ENCODE results near the gene FAM161A.
"Not testable (repeated sequence)": the region's sequence is repeated elsewhere in the genome, so short reads cannot be mapped to it uniquely, and the experiment has no call there.

FAM161A gene

DNA sequence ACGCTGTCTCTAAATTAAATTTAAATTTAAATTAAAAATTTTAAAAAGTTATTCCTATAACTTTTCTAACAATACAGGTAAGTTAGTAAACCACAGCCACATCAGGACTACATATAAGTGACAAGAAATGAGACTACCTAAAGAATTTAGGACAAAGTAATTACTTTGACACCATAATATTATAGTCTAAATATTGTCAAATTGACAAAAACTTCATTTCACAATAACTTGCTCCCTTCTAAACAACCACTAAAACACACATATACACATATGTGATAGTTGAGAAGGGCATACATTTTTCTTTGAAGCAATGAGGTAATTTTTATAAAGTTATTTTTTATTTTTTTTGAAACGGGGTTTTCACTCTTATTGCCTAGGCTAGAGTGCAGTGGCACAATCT, 31.6 kb downstream of the FAM161A start:
- ATAC-seq (replicated peaks; ENCODE audit: extremely low read depth, poor library complexity, severe bottlenecking) (no peak), DNase-seq (ENCODE audit: low spot score in 2 of 2) (no peak)
- H3K9me3 Mint-ChIP-seq = no peaks in the 10 kb centered on the region
- H3K27ac Mint-ChIP-seq (ENCODE audit: low read depth) = no peak overlapping the region
- no peaks in the 10 kb centered on the region for H3K4me1 Mint-ChIP-seq
- H3K36me3 Mint-ChIP-seq (ENCODE audit: insufficient read depth) = no peaks in the 10 kb centered on the region
- no peak overlapping the region for H3K4me3 Mint-ChIP-seq
- H3K27me3 Mint-ChIP-seq = peaks cover 8% of the 10 kb centered on the region

DNA sequence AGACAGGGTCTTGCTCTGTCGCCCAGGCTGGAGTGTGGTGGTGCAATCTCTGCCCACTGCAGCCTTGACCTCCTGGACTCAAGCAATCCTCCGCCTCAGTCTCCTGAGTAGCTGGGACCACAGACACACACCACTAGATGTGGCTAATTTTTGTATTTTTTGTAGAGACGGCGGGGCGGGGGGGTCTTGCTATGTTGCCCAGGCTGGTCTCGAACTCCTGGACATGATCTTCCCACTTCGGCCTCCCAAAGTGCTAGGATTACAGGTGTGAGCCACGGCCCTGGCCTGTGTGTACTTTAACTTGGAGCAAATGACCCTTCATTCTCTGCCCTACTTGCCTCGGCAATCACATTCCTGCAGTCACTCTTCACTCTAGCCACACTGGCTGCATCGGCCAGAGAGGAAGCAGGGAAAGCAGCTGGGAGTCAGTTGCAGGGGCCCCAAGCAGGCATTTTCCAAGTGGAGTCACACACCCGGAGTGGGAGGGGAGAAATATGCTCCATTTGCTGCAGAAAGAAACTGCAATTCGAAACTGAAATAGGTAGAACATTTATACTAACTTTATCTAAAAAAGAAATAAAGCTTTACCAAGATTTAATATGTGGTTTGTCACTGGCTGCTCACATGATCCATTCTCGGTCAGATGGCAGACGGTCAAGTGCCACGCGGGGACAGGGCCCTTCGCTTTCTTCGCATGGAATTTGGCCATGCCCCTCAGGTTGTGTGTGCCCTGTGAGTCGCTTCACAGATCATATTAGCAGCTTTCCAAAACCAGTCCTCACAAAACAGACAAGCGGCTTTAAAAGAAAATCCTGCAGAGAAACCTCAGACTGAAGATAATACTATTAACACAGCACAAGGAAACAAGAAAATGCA, 37.1 kb downstream of the FAM161A start:
- ATAC-seq (replicated peaks; ENCODE audit: extremely low read depth, poor library complexity, severe bottlenecking) (no peak), DNase-seq (ENCODE audit: low spot score in 2 of 2) (no peak)
- Mint-ChIP-seq H3K4me3 (no peak overlapping the region), H3K4me1 (no peaks in the 10 kb centered on the region), H3K27ac (ENCODE audit: low read depth) (no peak overlapping the region), H3K27me3 (peaks cover 36% of the 10 kb centered on the region), H3K9me3 (no peaks in the 10 kb centered on the region), H3K36me3 (ENCODE audit: insufficient read depth) (no peaks in the 10 kb centered on the region)

DNA sequence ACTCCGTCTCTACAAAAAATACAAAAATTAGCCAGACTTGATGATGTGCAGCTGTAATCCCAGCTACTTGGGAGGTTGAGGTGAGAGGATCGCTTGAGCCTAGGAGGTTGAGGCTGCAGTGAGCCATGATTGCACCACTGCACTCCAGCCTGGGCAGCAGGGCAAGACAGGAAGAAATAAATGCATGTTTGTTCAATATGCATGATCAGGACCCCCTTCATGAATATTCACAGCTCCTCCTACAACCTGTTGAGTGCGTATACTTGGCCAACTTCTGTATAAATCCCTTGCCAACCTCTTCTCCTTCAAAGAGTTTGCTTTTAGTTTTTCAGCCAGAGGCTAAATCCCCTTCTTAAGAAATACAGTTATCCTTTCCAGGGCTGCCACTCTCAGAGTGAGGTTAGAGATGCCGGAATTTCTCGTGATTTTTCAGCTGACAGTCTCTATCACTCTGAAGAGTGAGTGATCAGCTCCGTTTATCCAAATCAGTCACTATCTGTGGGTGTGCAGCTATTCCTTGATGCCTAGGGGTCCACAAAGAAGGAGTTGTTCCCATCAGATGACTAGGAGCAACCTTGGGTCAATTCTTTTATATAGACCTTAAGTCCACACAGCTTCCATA, 39.2 kb downstream of the FAM161A start:
- no peaks in the 10 kb centered on the region for H3K4me1 Mint-ChIP-seq

DNA sequence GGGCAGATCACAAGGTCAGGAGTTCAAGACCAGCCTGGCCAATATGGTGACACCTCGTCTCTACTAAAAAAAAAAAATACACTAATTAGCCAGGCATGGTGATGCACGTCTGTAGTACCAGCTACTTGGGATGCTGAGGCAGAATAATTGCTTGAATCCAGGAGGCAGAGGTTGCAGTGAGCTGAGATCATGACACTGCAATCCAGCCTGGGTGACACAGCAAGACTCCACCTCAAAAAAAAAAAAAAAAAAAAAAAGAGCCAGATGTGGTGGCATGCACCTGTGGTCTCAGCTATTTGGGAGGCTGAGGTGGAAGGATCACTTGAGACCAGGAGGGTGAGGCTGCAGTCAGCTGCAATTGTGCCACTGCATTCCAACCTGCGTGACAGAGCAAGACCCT, 40.5 kb downstream of the FAM161A start:
- H3K36me3 Mint-ChIP-seq (ENCODE audit: insufficient read depth); H3K9me3 Mint-ChIP-seq; H3K27ac Mint-ChIP-seq (ENCODE audit: low read depth); DNase-seq (ENCODE audit: low spot score in 2 of 2); H3K4me1 Mint-ChIP-seq; H3K4me3 Mint-ChIP-seq; ATAC-seq (replicated peaks; ENCODE audit: extremely low read depth, poor library complexity, severe bottlenecking): not testable (repeated sequence)
- H3K27me3 Mint-ChIP-seq = peaks cover 39% of the 10 kb centered on the region

More for the DNA sequence above, 39.2 kb downstream of the FAM161A start:
- Mint-ChIP-seq H3K36me3 (ENCODE audit: insufficient read depth) (no peaks in the 10 kb centered on the region), H3K27me3 (peaks cover 36% of the 10 kb centered on the region), H3K27ac (ENCODE audit: low read depth) (no peak overlapping the region), H3K4me3 (no peak overlapping the region), H3K9me3 (no peaks in the 10 kb centered on the region)
- DNase-seq (ENCODE audit: low spot score in 2 of 2) (no peak), ATAC-seq (replicated peaks; ENCODE audit: extremely low read depth, poor library complexity, severe bottlenecking) (no peak)

DNA sequence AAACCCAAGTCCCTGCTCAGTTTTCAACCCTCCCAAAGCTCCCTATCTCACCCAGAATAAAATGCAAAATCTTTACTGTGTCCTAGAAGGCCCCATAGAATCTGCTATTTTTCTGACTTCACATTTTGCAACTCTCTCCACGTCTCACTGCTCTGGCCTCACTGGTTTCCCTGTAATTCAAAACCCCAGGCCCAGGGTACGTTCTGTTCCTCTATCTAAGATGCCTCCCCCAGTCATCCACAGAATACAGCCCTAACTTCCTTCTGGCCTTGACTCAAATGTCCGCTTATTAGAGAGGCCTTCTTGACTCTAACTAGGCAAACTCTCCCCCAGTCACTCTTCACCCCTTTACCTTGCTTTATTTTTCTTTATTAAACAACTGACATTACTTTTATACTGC, 42.0 kb downstream of the FAM161A start:
- Mint-ChIP-seq H3K27me3 (peaks cover 39% of the 10 kb centered on the region), H3K4me1 (no peaks in the 10 kb centered on the region), H3K9me3 (no peaks in the 10 kb centered on the region), H3K4me3 (no peak overlapping the region), H3K36me3 (ENCODE audit: insufficient read depth) (no peaks in the 10 kb centered on the region), H3K27ac (ENCODE audit: low read depth) (no peak overlapping the region)
- DNase-seq (ENCODE audit: low spot score in 2 of 2) (no peak), ATAC-seq (replicated peaks; ENCODE audit: extremely low read depth, poor library complexity, severe bottlenecking) (no peak)

DNA sequence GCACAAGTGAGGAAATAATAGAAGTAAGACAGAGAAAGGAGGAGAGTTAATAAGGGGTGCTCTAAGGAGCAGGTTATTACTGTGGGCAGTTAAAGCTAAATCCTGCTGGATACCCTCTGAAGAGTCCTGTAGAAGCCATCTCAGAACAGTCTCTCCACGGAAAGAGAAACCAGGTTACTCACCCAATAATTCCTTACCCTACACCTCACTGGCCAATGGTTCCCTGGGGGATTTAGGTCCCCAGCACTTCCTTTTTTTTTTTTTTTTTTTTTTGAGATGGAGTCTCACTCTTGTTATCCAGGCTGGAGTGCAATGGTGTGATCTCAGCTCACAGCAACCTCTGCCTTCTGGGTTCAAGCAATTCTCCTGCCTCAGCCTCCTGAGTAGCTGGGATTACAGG, 43.7 kb downstream of the FAM161A start:
- H3K27ac Mint-ChIP-seq (ENCODE audit: low read depth); ATAC-seq (replicated peaks; ENCODE audit: extremely low read depth, poor library complexity, severe bottlenecking); H3K4me3 Mint-ChIP-seq: not testable (repeated sequence)

DNA sequence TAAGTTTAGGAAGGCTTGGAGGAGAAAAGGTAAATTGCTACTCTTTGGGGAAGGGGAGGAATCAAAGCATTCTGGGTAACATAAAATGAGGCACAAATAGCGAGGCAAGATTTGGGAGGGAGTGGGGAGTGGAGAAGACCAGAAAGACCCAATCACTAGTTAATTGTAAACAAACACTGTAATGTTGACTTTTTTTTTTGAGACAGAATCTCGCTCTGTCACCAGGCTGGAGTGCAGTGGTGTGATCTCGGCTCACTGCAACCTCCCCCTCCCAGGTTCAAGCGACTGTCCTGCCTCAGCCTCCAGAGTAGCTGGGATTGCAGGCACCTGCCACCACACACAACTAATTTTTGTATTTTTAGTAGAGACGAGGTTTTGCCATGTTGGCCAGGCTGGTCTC, 45.2 kb downstream of the FAM161A start:
- DNase-seq (ENCODE audit: low spot score in 2 of 2); ATAC-seq (replicated peaks; ENCODE audit: extremely low read depth, poor library complexity, severe bottlenecking); H3K4me3 Mint-ChIP-seq; H3K27ac Mint-ChIP-seq (ENCODE audit: low read depth); H3K36me3 Mint-ChIP-seq (ENCODE audit: insufficient read depth); H3K9me3 Mint-ChIP-seq; H3K4me1 Mint-ChIP-seq: not testable (repeated sequence)
- peaks cover 11% of the 10 kb centered on the region for H3K27me3 Mint-ChIP-seq

More for the DNA sequence above, 43.7 kb downstream of the FAM161A start:
- H3K4me1 Mint-ChIP-seq; H3K9me3 Mint-ChIP-seq; DNase-seq (ENCODE audit: low spot score in 2 of 2); H3K36me3 Mint-ChIP-seq (ENCODE audit: insufficient read depth): not testable (repeated sequence)
- H3K27me3 Mint-ChIP-seq = peaks cover 23% of the 10 kb centered on the region

DNA sequence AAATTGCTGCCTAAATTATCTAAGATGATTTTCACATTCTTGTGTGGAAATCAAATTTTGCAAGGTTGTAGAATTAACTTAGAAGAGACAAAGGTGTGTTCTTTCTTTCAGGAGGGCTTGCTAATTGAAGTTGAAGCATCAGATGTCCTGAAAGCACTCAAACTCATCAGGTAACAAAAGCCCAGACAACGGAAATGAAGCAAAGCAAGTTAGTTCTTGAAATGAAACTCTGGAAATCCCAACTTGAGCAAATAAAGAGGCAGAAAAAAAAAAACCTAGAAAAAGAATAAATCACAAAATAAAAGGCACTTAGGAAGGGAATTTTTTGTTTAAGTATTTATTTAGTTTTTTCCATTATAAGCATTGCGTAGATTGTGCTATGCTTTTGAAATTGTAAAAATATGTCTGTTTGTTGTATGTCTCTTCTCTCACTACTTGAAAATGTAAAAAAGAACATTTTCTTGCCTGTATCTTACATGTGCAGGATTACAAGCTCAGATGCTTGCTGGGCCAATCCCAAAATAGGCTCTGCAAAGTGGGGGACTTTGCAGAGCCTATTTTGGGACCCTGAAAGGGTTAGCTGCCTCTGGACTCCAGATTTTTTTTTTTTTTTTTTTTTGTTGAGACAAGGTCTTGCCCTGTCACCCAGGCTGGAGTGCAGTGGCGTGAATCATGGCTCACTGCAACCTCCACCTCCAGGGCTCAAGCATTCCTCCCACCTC, 46.7 kb downstream of the FAM161A start:
- no peaks in the 10 kb centered on the region for H3K9me3 Mint-ChIP-seq
- no peak overlapping the region for H3K4me3 Mint-ChIP-seq
- no peak for ATAC-seq (replicated peaks; ENCODE audit: extremely low read depth, poor library complexity, severe bottlenecking)
- H3K27me3 Mint-ChIP-seq = peaks cover 11% of the 10 kb centered on the region
- no peak overlapping the region for H3K27ac Mint-ChIP-seq (ENCODE audit: low read depth)
- no peak for DNase-seq (ENCODE audit: low spot score in 2 of 2)
- H3K36me3 Mint-ChIP-seq (ENCODE audit: insufficient read depth) = no peaks in the 10 kb centered on the region
- H3K4me1 Mint-ChIP-seq = no peaks in the 10 kb centered on the region

DNA sequence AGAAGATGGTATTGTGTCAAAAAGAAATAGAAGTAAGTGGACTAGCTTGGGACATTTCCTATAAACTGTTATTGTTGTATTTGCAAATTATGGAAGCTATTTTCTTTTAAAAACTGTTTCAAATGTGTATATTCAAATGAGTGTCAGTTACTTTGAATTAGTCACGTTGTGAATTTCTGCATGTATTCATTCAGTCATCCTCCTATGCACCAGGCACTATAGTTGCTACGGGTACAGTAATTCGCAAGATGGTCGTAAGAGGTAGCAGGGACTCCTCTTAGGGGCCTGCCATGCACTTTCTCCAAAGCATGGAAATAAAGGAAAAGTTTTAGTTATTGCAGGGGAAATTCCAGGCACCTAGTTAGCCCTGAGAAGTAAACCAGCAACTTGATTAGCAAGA, 51.3 kb downstream of the FAM161A start:
- DNase-seq (ENCODE audit: low spot score in 2 of 2) (no peak), ATAC-seq (replicated peaks; ENCODE audit: extremely low read depth, poor library complexity, severe bottlenecking) (no peak)
- no peaks in the 10 kb centered on the region for H3K4me1 Mint-ChIP-seq
- H3K36me3 Mint-ChIP-seq (ENCODE audit: insufficient read depth) = no peaks in the 10 kb centered on the region
- H3K4me3 Mint-ChIP-seq = no peak overlapping the region
- no peak overlapping the region for H3K27ac Mint-ChIP-seq (ENCODE audit: low read depth)
- H3K9me3 Mint-ChIP-seq = no peaks in the 10 kb centered on the region
- H3K27me3 Mint-ChIP-seq = no peaks in the 10 kb centered on the region

DNA sequence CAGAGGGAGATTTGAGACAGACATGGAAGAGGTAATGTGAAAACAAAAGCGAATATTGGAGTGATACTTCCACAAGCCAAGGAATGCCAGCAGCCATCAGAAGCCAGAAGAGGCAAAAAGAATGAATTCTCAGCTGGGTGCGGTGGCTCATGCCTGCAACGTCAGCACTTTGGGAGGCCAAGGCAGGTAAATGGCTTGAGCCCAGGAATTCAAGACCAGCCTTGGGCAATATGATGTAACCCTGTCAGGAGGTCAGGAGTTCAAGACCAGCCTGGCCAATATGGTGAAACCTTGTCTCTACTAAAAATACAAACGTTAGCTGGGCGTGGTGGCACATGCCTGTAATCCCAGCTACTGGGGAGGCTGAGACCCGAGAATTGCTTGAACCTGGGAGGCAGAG, 54.8 kb downstream of the FAM161A start:
- no peaks in the 10 kb centered on the region for H3K4me1 Mint-ChIP-seq
- no peak for ATAC-seq (replicated peaks; ENCODE audit: extremely low read depth, poor library complexity, severe bottlenecking)
- no peaks in the 10 kb centered on the region for H3K36me3 Mint-ChIP-seq (ENCODE audit: insufficient read depth)
- DNase-seq (ENCODE audit: low spot score in 2 of 2) = no peak
- H3K27ac Mint-ChIP-seq (ENCODE audit: low read depth) = no peak overlapping the region
- no peak overlapping the region for H3K4me3 Mint-ChIP-seq
- H3K27me3 Mint-ChIP-seq = no peaks in the 10 kb centered on the region
- H3K9me3 Mint-ChIP-seq = no peaks in the 10 kb centered on the region

DNA sequence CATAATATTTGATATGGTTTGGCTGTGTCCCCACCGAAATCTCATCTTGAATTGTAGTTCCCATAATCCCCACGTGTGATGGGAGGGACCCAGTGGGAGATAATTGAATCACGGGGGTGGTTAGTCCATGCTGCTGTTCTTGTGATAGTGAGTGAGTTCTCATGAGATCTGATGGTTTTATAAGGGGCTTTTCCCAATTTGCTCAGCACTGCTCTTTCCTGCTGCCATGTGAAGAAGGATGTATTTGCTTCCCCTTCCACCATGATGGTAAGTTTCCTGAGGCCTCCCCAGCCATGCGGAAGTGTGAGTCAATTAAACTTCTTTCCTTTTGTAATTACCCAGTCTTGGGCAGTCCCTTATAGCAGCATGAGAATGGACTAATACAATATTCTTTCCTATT, 56.4 kb downstream of the FAM161A start:
- H3K36me3 Mint-ChIP-seq (ENCODE audit: insufficient read depth) = not testable (repeated sequence)

DNA sequence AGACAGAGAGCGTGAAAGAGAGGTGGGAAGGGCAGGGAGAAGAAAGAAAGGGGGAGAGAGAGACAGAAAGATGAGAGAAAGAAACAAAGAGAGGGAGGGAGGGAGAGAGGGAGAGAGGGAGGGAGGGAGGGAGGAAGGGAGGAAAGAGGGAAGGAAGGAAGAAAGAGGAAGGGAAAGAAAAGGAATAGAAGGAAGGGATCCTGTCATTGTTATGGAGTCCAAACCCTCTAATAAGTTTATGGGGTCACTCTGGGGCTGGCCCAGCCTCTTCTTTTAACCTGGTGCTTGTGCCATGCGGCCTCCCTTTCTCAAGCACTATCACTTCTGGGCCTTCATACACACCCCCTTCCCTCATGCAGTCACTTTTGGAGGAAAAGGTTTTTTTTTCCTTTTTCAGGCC, 58.5 kb downstream of the FAM161A start:
- Mint-ChIP-seq H3K4me3 (no peak overlapping the region), H3K36me3 (ENCODE audit: insufficient read depth) (peaks cover 4% of the 10 kb centered on the region), H3K4me1 (peaks cover 5% of the 10 kb centered on the region), H3K27me3 (no peaks in the 10 kb centered on the region), H3K27ac (ENCODE audit: low read depth) (no peak overlapping the region), H3K9me3 (no peaks in the 10 kb centered on the region)
- ATAC-seq (replicated peaks; ENCODE audit: extremely low read depth, poor library complexity, severe bottlenecking) (no peak), DNase-seq (ENCODE audit: low spot score in 2 of 2) (no peak)

More for the DNA sequence above, 56.4 kb downstream of the FAM161A start:
- ATAC-seq (replicated peaks; ENCODE audit: extremely low read depth, poor library complexity, severe bottlenecking); H3K4me1 Mint-ChIP-seq; H3K27ac Mint-ChIP-seq (ENCODE audit: low read depth); H3K4me3 Mint-ChIP-seq; H3K9me3 Mint-ChIP-seq; DNase-seq (ENCODE audit: low spot score in 2 of 2); H3K27me3 Mint-ChIP-seq: not testable (repeated sequence)

Measured in central memory CD8-positive, alpha-beta T cell (primary cell).